Mucosa of rectum (tissue), 2 donors: Measurements from ENCODE around the gene SPACA7.

Experiments used
- H3K27ac ChIP-seq, 2 donors: one replicate each; pipeline ENCODE4 v1.7.0; 2013; ENCODE audit warnings: inconsistent platforms in 2 of 2, low read depth in 2 of 2, low read length in 2 of 2
- H3K27me3 ChIP-seq, 2 donors: one replicate each; pipeline ENCODE4 v1.7.0; 2013; ENCODE audit warnings: low read length in 2 of 2; ENCODE audit not compliant: control insufficient read depth in 2 of 2, insufficient read depth in 2 of 2
- H3K36me3 ChIP-seq, 2 donors: one replicate each; pipeline ENCODE4 v1.7.0; 2013; ENCODE audit warnings: low read length in 2 of 2; ENCODE audit not compliant: control insufficient read depth in 2 of 2, insufficient read depth in 2 of 2
- H3K4me1 ChIP-seq, 2 donors: one replicate each; pipeline ENCODE4 v1.7.0; 2013; ENCODE audit warnings: low read length in 2 of 2, mild to moderate bottlenecking in 1 of 2; ENCODE audit not compliant: control insufficient read depth in 2 of 2, insufficient read depth in 2 of 2
- H3K4me3 ChIP-seq, 2 donors: one replicate each; pipeline ENCODE4 v1.7.0; 2013; ENCODE audit warnings: low read length in 2 of 2
- H3K9ac ChIP-seq, 2 donors: one replicate each; pipeline ENCODE4 v1.7.0; 2013; ENCODE audit warnings: low read length in 2 of 2, low read depth in 1 of 2, mild to moderate bottlenecking in 1 of 2
- H3K9me3 ChIP-seq, 2 donors: one replicate each; pipeline ENCODE4 v1.7.0; 2013; ENCODE audit warnings: low read length in 2 of 2; ENCODE audit not compliant: control insufficient read depth in 2 of 2
- donor health status: healthy.
- donor health status: Normal muscosa, but diverticular disease.

The SPACA7 gene

GRCh38 chr13:112477070-112477619 is 101.0 kb downstream of the SPACA7 start:
- H3K9me3 ChIP-seq, result no peaks in the 10 kb centered on the region
- no peaks in the 10 kb centered on the region for H3K36me3 ChIP-seq
- no peak overlapping the region for H3K9ac ChIP-seq
- H3K4me3 ChIP-seq, result no peak overlapping the region
- no peaks in the 10 kb centered on the region for H3K27me3 ChIP-seq
- H3K27ac ChIP-seq, result no peak overlapping the region
- H3K4me1 ChIP-seq, result no peaks in the 10 kb centered on the region

GRCh38 chr13:112479389-112479788 is 103.2 kb downstream of the SPACA7 start:
- no peaks in the 10 kb centered on the region for H3K36me3 ChIP-seq
- H3K9ac ChIP-seq, result no peak overlapping the region
- H3K27ac ChIP-seq, result no peak overlapping the region
- no peaks in the 10 kb centered on the region for H3K27me3 ChIP-seq
- H3K4me3 ChIP-seq, result no peak overlapping the region
- no peaks in the 10 kb centered on the region for H3K9me3 ChIP-seq
- no peaks in the 10 kb centered on the region for H3K4me1 ChIP-seq

DNA sequence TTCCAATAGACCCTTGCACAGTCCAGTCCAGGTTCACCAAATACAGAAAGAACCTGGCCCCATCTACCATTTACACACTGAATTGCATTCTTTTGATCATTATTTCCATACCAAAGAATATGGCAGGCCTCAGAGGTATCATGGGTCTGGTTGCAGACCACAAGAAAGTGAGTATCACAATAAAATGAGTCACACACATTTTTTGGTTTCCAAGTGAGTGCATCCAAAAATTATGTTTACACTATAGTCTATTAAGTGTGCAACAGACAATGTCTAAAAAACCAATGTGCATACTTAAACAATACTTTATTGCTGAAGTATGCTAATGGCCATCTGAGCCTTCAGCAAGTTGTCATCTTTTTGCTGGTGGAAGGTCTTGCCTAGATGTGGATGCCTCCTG is 105.3 kb downstream of the SPACA7 start:
- peaks cover 2 to 7% of the 10 kb centered on the region in 2 donors for H3K36me3 ChIP-seq
- no peak overlapping the region for H3K4me3 ChIP-seq
- H3K27me3 ChIP-seq, result no peaks in the 10 kb centered on the region

GRCh38 chr13:112483299-112483698 is 107.1 kb downstream of the SPACA7 start:
- Histone ChIP-seq H3K27me3 (no peaks in the 10 kb centered on the region), H3K9me3 (no peaks in the 10 kb centered on the region), H3K4me3 (no peak overlapping the region), H3K36me3 (peaks cover 7 to 15% of the 10 kb centered on the region in 2 donors), H3K9ac (no peak overlapping the region), H3K4me1 (no peaks in the 10 kb centered on the region), H3K27ac (no peak overlapping the region)

More for the DNA sequence above, 105.3 kb downstream of the SPACA7 start:
- Histone ChIP-seq H3K27ac (no peak overlapping the region), H3K4me1 (no peaks in the 10 kb centered on the region), H3K9ac (no peak overlapping the region), H3K9me3 (no peaks in the 10 kb centered on the region)
